ENCODE measurements around the gene SULF2.

Gene SULF2

DNA sequence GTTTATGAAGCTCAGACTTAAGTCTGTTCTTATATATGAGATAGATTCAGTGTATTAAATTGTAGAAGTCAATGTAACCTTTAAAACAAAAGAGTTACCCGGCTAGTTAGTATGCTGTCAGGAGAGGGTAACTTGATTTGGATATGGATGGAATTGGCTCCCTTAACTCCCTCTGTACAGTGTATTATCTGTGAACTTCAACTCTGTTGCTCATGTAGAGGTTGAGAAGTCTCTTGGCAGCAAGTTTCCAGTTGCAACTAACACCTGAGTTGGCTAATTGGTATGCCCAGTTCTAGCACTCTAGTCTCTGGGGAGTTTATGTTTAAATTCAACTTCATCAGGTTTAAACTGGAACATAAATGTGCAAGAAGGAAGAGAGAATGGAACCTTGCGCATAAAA, 172.6 kb downstream of the SULF2 start:
- TF ChIP-seq, protein P1, sequence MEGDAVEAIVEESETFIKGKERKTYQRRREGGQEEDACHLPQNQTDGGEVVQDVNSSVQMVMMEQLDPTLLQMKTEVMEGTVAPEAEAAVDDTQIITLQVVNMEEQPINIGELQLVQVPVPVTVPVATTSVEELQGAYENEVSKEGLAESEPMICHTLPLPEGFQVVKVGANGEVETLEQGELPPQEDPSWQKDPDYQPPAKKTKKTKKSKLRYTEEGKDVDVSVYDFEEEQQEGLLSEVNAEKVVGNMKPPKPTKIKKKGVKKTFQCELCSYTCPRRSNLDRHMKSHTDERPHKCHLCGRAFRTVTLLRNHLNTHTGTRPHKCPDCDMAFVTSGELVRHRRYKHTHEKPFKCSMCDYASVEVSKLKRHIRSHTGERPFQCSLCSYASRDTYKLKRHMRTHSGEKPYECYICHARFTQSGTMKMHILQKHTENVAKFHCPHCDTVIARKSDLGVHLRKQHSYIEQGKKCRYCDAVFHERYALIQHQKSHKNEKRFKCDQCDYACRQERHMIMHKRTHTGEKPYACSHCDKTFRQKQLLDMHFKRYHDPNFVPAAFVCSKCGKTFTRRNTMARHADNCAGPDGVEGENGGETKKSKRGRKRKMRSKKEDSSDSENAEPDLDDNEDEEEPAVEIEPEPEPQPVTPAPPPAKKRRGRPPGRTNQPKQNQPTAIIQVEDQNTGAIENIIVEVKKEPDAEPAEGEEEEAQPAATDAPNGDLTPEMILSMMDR (conservative IDR thresholded peaks at IDR 0.05; ENCODE audit: low read depth, low read length): no peak
- no peak for DNase-seq (ENCODE audit: low read depth)
- no peak overlapping the region for H3K4me3 ChIP-seq (ENCODE audit: low read length)

DNA sequence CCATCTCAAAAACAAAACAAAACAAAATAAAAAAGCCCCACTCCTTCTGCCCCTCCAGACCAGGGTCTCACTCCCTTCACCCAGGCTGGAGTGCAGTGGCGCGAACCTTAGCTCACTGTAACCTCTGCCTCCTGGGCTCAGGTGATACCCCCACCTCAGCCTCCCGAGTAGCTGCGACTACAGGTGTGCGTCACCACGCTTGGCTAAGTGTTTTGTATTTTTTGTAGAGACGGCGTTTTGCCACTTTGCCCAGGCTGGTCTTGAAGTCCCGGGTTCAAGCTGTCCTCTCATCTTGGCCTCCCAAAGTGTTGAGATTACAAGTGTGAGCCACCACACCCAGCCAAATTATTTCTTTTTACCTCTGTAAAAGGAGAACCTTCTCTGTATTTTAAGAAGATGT, 173.5 kb downstream of the SULF2 start:
- TF ChIP-seq, protein P1 (conservative IDR thresholded peaks at IDR 0.05; ENCODE audit: low read depth, low read length): no peak
- DNase-seq (ENCODE audit: low read depth): no peak
- no peak overlapping the region for H3K4me3 ChIP-seq (ENCODE audit: low read length)

DNA sequence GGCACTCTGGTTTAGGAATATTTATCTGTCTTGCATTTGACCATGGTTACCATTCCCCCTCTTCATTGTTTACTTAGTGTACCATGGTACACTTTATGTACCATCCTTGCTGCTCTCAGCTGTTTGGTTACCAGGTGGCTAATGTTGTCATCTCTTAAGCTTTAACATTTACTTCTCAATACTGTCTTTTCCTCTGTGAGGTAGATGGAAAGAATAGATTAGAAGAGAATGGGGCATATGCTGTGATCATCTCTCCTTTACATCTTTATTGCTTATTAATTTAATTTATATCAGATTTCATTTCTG, 174.4 kb downstream of the SULF2 start:
- DNase-seq (ENCODE audit: low read depth): no peak
- TF ChIP-seq, protein P1 (conservative IDR thresholded peaks at IDR 0.05; ENCODE audit: low read depth, low read length): no peak

DNA sequence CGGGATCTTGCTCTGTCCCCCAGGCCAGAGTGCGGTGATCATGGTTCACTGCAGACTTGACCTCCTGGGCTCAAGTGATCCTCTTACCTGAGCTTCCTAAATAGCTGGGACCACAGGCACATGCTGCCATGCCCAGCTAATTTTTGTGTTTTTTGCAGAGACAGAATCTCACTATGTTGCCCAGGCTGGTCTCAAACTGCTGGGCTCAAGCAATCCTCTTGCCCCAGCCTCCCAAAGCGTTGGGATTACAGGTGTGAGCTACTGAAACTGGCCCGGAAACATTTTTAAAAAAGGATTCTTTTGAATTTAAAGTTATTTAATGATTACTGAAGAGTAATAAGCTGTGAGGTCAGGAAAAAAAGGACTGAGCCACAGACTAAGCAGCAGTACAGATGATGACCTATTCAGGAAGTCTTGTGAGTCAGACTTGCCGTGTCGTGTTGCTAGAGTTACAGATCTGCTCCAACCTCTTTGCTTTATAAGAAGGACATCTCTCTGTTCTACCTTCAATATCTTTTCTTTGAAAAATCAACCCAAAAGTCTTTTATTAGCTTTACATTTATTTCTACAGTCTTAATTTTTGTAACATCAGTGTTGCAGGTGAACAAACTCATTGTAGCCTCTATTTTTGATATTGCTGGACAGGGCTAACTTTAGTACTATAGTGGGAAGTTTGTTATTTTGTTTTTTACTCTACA, 174.9 kb downstream of the SULF2 start:
- peak; percentile 66 for DNase-seq (ENCODE audit: low read depth)
- H3K4me3 ChIP-seq (ENCODE audit: low read length): no peak overlapping the region
- TF ChIP-seq, protein P1 (conservative IDR thresholded peaks at IDR 0.05; ENCODE audit: low read depth, low read length): no peak

More for the DNA sequence above, 174.4 kb downstream of the SULF2 start:
- no peak overlapping the region for H3K4me3 ChIP-seq (ENCODE audit: low read length)

DNA sequence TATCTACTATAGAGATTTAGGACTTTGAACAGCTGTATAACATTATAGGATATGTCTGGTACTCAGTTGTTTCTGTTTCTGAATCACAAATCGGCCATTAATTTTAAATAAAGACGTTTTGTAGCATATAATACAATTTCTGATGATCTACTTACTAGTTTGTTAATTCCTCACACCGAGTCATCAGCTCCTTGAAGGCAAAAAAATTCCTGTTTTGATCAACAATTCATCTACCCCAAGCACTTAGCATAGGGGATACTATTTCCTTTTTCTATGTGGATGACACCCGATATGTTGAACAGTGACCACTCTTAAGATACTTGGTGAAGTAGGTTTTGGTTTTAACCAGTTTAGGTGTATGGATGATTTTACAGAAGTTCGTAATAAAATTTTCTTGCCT, 176.3 kb downstream of the SULF2 start:
- no peak for DNase-seq (ENCODE audit: low read depth)
- TF ChIP-seq, protein P1 (conservative IDR thresholded peaks at IDR 0.05; ENCODE audit: low read depth, low read length): no peak
- H3K4me3 ChIP-seq (ENCODE audit: low read length): no peak overlapping the region
